Activated naive CD8-positive, alpha-beta T cell treated with anti-CD3 and anti-CD28 coated beads, Interleukin-2, amount 50 U/mL, for 16 hours (primary cell): ENCODE measurements around the gene RNF181.
A peak's percentile ranks its signal among the peaks of the same experiment; 100 is the strongest.
"Not testable (repeated sequence)": the region's sequence is repeated elsewhere in the genome, so short reads cannot be mapped to it uniquely, and the experiment has no call there.

Experiments used
- DNase-seq: peaks from one replicate; pipeline ENCODE4 v3.0.0-alpha.2; 2020; ENCODE audit warnings: low read depth, low spot score

RNF181 gene

DNA sequence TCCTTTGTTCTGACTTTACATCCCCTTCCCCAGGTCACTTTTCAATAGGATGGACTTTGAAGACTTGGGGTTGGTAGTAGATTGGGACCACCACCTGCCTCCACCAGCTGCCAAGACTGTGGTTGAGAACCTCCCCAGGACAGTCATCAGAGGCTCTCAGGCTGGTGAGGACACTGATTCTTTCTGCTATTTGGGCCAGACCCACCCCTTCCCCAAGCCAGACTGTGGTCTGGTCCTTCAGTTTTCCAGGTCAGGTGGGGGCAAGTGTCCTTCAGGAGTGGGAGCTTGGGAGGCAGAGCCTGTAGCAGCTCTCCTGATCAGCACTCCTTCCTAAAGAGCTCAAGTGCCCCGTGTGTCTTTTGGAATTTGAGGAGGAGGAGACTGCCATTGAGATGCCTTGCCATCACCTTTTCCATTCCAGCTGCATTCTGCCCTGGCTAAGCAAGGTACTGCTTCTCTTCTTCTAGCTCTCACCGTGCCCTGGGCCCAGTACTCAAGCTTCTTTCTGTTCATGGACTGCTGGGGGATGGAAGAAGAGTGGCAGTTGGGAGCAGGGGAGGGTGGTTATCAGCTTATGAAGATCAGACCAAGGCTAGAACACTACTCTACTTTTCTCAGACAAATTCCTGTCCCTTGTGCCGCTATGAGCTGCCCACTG, 1.1 kb downstream of the RNF181 start:
- DNase-seq = no peak

DNA sequence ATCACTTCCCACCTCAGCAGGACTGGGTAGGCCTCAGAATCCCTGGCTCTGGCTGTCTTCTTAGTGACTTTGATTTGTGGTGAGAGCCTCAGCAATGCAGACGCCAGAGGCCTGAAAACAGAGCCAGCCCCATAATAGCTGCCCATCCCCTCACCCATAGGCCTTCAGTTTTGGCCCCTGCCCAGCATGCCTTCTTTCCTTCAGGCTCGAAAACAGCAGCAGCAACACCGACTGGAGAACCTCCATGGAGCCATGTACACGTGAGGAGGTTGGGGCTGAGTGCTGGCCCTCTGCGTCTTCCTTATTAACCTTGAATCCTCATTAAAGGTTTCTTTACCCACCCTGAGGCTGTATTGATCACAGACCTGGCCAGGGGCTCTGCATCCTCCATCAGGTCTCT, 1.7 kb downstream of the RNF181 start:
- no peak for DNase-seq

GRCh38 chr2:85598594-85599340, 3.2 kb downstream of the RNF181 start:
- no peak for DNase-seq

GRCh38 chr2:85599468-85600234, 4.1 kb downstream of the RNF181 start:
- DNase-seq = no peak

DNA sequence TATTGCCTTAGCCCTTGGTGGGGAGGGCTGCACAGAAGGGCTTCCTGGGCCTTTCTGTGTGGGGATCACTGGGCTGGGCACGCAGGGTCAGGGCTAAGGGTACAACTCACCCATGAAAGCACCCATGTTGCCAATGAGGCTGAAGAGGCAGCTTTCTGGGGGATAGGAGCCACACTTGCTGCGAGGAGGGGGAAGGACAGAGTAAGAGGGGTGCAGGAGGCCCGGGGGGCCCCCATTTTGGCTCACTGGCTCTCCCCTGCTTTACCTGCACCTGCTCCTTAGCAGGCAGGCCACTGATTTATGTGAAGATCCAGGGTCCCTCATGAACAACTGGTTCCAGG, 4.7 kb downstream of the RNF181 start:
- DNase-seq = no peak

DNA sequence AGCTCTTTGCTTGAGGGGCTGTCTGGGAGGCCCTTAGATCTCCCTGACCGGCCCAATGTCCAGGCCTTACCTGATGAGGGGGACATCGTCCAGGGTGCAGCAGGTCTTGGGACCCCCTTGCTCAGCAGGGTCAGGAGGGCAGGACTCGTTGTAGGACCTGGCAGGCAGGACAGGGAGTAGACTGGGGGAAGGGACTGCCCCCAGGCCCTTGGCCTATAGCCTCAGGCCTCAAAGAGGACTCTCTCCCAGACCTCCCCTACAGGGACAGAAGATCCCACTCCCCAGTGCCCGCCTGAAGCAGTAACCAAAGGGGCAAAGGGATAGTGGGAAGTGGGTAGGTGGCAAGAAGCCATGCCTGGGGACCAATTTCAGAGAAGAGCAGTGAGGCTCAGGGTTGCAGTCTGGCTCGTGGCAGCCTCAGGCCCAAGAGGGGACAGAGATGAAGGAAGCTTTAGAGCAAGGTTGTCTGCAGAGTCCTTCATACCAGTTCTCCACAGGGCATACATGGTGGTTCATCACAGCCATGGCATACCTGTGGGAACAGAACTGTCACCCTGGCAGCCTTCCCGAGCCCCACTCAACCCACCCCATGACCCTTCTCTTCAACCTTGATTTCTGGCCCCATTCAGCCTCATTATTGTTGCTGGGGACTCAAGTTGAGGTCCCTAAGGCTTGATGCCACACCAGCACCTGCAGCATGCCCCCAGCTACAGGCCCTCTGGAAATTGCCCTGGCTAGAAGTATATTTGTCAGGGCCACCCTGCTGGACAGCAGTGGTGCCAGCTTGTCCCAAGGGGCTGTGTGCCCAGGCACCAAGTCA, 5.6 kb downstream of the RNF181 start:
- no peak for DNase-seq

GRCh38 chr2:85601771-85602475, 6.4 kb downstream of the RNF181 start:
- DNase-seq = no peak

GRCh38 chr2:85602476-85603234, 7.1 kb downstream of the RNF181 start, which contains the start of gene TMEM150A:
Gene TMEM150A, minus strand, starts transcription at chr2:85602698. Its CDS starts 750 bp downstream, at chr2:85601948.
- peak; percentile 76 for DNase-seq

DNA sequence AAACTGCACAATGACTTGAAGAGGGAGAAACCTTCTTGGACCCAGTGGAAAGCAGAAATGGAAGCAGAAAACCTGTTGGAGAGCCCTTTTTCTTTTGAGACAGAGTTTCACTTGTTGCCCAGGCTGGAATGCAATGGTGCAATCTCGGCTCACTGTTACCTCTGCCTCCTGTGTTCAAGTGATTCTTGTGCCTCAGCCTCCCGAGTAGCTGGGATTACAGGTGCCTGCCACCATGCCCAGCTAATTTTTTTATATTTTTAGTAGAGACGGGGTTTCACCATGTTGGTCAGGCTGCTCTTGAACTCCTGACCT, 8.5 kb downstream of the RNF181 start:
- DNase-seq = not testable (repeated sequence)

DNA sequence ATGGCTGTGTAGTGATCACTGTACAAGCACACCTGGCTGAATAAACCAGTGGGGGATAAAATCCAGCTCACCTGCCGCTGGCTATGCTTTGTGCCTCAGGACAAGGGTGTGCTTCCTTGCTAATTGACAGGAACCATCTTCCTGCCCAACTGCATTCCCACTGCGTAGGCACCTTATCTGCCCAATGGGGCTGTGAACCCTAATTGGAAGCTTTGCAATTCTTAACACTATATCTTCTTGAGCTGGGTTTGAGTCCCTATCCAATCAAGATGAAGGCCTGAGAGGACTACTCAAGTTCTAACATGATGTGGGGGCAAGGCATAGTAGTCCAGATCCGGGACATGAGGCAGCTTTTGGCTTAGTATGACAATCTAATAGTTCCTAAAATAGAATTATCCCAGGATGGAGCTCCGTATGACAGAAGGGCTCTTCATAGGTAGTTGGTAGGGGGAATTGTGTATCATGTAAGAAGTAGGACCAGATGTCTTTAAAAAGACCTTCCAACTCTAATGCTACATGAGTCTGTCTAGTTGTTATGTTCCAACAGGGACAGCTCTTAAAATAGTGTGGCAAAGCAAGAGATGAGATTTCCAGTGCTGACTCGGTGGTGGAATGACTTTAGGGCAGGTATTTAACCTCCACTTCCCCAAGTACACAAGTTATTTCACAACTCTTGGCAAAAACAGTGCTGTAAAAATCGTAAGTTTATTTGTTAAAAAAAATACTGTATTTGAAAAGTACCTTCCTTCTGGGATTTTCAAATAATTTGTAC, 9.2 kb downstream of the RNF181 start:
- no peak for DNase-seq

DNA sequence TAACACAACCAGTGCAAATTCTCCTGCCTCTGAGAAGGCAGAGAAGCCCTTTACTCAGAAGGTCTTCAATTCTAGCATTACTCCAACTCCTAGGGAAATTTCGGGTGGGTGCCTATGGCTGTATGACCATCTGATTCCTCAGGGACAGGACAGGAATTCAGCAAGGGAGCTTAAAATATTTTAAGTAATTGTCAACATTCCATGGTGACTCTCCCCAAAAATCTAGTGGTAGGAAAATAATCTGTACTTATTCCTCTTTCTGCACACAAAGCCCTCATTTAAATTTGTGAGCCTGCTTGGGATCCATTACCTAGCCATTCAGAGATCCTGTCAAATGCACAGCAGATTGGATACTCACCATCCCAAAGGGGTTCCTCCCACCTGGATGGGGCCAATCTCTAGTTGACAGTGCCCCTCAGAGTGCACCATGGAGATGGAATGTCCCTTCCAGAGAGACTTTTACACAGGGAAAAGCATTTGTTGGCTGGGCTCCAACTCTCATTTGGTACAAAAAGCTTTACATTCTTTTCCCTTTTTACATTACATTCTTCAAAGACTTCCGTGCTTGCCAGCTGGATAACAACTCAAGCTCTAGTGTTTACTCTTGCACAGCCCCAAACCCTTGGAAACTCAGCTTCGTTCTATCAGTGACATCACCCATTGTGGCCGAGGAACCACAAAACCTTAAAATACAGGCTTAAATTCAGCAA, 10.0 kb downstream of the RNF181 start:
- no peak for DNase-seq

DNA sequence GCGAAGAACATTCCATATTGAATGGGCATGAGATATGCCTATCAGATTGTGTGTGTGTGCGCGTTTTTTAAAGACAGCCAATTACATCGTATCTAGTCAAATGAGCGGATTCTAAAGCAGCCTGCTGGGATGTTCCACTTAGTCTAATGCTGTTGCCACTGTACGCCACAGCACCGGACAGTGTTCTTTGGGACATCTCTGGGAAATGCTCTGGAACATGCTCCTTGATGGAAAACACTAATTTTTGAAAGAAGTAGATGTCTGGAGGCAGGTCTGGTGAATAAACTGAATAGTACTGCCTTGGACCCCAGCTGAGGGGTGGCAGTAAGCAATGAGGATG, 10.5 kb downstream of the RNF181 start:
- DNase-seq = no peak

DNA sequence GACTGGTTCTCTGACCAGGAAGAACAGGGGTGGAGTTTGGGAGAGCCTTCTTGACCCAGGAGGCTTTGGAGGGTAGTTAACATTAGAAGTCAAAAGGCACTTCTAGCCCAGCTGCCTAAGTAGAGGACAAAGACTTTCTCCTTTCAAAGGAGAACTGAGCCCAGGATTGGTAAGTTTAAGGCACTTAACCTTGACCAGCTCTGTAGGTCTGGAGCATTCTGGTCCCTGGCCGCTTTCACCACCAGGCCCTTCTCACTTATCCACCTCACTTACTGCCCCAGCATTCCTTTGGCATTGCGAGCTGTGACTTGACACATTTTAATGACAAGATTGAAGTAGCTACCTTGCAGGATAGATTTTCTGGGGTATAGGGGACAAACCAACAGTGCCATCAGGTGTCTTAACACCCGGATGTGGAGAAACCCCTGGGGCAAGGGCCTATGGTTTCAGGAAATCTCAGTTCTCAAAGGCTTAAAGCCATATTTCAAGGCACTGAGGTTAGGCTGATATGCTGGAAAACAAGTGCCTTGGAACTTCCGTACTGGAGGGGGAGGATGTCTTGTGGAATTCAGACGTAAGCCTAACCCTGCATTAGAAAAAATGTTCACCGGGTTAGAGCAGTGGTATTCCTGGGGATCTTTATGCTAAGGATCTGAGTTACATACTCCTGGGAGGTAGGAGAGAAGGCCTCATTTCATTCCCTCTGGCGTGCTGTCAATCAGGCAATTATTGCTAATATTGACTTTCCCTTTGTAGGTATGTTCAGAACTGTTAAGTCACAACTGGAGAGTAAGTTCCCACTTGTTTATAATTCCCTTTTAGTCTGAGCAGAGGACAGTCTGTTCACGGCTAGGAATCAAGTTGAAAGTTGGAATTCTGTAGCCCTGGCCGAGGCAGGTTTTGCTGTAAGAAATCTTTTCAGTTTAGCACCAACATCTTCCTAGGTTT, 12.0 kb downstream of the RNF181 start:
- no peak for DNase-seq

DNA sequence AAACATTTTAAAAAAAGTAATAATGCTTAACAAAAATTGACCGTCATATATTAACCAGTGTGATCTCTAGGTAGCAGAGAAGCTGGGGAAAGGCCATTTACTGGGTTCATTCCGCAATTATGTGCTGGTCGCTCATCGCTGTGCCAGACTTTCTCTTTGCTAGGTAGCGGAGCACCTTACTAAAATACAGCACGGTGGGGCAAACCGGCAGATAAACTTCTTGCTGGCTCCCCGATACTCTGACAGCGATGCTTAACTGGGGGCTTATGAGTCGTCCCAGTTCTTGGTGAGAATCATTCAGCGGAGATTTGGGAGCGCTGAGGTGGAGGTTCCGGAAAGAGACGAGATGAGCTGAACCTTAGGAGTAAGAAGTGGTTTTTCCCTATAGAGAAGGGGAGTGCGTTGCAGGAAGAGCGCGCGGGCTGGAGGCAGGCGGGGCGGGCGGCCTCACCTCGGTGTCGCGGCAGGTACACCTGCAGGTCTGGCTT, 15.7 kb downstream of the RNF181 start:
- no peak for DNase-seq

- peak; percentile 63 for DNase-seq
These were observed 16.4 kb downstream of the RNF181 start, which contains the start of gene C2orf68 for GRCh38 chr2:85611705-85612587. Gene C2orf68, minus strand, starts transcription at chr2:85612066. Its CDS starts 82 bp downstream, at chr2:85611984.

GRCh38 chr2:85613717-85614515, 18.4 kb downstream of the RNF181 start:
- no peak for DNase-seq
